ENCODE data around the gene COL4A1. TPM values are rescaled to one million over a fixed set of nuclear protein-coding genes. Genes with fewer than 3 reads are reported as not detected.

Gene COL4A1
- total RNA-seq, 1 donor, result 0.21 TPM

DNA sequence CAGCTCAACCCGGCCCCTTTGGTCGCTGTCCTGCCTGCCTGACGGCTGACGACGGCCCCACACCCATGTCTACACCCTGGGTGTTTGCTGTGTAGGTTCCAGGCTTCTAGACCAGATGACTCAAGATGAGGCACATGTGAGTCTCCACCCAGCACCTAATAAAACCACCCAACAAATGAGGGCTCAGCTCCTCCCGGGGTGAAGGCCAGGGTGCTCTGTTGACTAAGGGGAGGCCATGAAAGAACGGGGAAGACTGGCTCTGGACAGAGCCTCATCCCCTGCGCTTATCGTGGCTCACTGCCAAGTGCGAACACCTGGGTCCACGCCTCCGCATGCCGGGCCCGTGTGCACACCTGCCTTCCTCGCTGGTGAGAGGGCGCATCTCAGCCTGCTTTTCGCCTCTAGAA lies 39.7 kb upstream of the COL4A1 start:
- H3K4me1 ChIP-seq (ENCODE audit: insufficient read depth, low read length), result peaks cover 2% of the 10 kb centered on the region
- no peaks in the 10 kb centered on the region for H3K9me3 ChIP-seq (ENCODE audit: low read depth, low read length)
- no peaks in the 10 kb centered on the region for H3K27me3 ChIP-seq (ENCODE audit: insufficient read depth, low read length)
- H3K4me3 ChIP-seq (ENCODE audit: low read length), result no peak overlapping the region

DNA sequence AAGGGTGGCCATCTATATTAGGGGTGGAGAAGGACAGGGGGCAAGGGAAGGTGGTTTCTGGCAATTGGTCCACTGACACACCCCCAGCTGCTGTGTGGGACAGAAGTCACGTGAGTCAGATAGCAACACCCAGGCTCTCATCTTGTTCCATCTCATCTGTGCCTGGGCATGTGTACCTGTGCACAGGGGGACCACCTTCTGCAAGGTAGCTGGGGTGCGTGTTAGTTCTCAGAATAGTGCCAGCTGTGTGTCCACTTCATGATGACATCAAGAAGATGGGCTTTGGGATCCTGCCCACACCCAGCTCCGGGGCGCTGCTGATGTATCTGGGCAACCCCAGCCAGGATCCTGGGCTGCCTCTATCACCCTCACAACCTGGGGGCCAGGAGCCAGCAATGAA lies 38.7 kb upstream of the COL4A1 start:
- Histone ChIP-seq H3K4me1 (ENCODE audit: insufficient read depth, low read length) (peaks cover 12% of the 10 kb centered on the region), H3K27me3 (ENCODE audit: insufficient read depth, low read length) (no peaks in the 10 kb centered on the region), H3K4me3 (ENCODE audit: low read length) (no peak overlapping the region), H3K9me3 (ENCODE audit: low read depth, low read length) (no peaks in the 10 kb centered on the region)

DNA sequence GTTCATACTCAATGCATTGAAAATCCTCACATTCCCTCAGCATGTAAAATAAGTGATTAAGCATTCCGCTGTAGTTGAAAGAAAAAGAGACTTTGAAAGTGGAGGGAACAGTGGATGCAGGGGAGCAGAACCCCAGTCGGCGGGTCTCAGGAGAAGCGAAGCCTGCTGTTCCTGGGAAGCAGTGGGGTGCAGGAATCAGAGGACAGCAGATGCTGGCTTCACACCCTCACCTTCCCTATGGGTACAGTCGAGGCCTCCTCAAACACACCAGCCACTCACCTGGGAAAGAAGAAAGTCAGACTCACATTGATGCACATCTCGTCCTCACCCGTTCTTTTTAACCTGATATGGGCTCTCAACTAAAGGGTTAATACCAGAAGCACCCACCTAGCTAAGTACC lies 38.3 kb upstream of the COL4A1 start:
- no peaks in the 10 kb centered on the region for H3K27me3 ChIP-seq (ENCODE audit: insufficient read depth, low read length)
- H3K9me3 ChIP-seq (ENCODE audit: low read depth, low read length), result no peaks in the 10 kb centered on the region
- no peak overlapping the region for H3K4me3 ChIP-seq (ENCODE audit: low read length)
- H3K4me1 ChIP-seq (ENCODE audit: insufficient read depth, low read length), result peaks cover 16% of the 10 kb centered on the region

DNA sequence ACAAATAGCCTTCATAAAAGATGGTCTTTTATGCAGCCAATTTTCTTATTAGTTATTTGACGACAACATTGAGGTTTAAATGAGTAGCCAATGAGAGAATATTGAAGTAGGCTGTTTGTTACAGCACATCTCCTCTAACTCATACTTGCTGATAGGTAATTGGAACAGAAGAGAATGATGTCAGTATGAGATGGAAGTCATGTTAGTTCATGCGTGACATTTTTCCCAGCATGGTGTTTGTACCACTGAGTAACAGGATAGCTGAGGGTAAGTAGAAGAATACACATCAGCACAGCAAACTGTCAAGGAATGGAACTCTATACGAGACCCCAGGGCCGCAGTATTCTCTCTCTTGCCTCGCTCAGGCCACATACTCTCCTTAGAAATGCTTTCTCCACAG lies 37.4 kb upstream of the COL4A1 start:
- H3K4me3 ChIP-seq (ENCODE audit: low read length), result no peak overlapping the region
- H3K27me3 ChIP-seq (ENCODE audit: insufficient read depth, low read length), result no peaks in the 10 kb centered on the region
- H3K4me1 ChIP-seq (ENCODE audit: insufficient read depth, low read length), result peaks cover 20% of the 10 kb centered on the region
- no peaks in the 10 kb centered on the region for H3K9me3 ChIP-seq (ENCODE audit: low read depth, low read length)

DNA sequence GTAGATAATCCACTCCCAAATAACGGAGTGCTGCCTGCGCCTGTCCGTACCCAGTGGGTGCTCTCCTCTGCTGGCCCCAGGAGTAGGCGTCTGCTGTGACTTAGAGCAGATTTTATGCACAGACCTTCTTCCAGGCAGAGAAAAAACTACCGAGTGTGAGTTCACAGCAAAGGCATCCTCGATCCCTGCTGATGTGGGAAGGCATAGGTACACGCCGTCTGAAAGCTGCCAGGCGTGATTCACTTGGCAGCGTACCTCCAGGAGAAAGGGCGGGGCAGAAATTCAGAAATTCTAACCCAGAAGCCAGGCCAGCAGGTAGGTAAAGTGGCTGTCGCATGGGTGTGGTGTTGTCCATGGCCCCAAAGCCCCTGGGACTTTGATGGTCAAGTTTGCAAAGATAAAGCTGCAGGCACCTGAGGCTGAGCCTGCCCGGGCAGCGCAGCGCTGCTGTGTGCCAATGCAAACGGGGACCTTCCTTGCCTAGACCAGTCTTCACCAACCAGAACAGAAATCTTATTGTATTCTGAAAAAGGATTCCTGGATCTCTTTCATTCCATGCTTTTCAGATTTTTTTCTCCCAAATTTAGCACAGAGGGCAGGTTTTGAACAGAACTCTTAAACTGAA lies 36.4 kb upstream of the COL4A1 start:
- Histone ChIP-seq H3K27me3 (ENCODE audit: insufficient read depth, low read length) (no peaks in the 10 kb centered on the region), H3K4me3 (ENCODE audit: low read length) (no peak overlapping the region), H3K4me1 (ENCODE audit: insufficient read depth, low read length) (peaks cover 20% of the 10 kb centered on the region), H3K9me3 (ENCODE audit: low read depth, low read length) (no peaks in the 10 kb centered on the region)

DNA sequence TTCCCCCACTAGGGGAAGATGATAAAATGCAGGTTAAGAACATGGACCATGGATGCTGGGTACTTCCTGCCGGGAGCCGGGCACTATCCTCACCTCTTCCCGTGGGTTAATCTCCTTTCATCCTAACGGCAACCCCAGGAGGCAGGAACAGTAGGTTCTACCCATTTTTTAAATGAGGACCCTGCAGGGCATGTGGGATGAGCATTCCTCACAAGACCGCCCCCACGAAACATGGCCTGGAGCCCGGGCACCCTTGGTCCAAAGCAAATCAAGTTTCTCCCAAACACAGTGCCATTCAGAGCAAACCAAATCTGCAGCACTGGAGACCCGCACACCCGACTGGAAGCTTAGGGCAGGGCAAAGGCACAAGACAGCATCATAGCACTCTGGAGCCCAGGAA lies 35.5 kb upstream of the COL4A1 start:
- Histone ChIP-seq H3K9me3 (ENCODE audit: low read depth, low read length) (no peaks in the 10 kb centered on the region), H3K4me3 (ENCODE audit: low read length) (no peak overlapping the region), H3K4me1 (ENCODE audit: insufficient read depth, low read length) (peaks cover 20% of the 10 kb centered on the region), H3K27me3 (ENCODE audit: insufficient read depth, low read length) (no peaks in the 10 kb centered on the region)

DNA sequence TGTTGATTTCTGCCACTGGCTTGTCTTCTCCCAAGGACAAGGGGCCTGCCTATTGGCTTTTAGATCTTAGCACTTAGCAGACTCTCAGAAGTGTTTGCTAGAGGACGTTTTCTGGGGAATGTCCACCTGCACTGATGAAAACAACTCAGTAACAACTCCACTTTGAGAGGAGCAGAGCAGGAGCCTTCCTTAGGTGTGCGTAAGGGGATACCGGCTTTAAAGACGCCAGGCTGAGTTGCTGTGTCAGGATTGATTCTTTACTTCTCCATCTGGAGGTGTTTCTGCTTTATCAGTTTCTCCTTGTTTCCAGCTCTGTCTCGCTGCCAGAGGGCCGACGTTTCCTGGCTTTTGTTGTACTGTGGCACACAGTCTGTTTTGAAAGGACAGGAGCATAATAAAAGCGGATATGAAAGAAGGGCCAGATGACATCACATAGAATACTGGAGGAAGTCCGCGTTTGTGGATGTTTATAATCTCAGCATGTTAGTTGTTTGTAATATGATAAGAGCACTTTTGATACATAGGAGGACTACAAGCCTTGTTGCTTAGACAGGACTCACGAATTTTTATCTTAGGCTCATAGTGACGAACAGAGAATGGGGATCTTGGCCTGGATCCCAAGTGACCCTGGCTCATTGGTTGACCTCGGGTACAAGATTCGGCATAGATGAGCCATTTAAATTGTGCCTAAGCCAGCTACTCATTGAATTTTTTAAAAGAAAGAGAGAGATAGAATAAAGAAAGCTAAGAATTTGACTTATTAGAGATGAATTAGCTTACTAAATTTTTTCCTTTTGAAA lies 34.7 kb upstream of the COL4A1 start:
- no peak overlapping the region for H3K4me3 ChIP-seq (ENCODE audit: low read length)

DNA sequence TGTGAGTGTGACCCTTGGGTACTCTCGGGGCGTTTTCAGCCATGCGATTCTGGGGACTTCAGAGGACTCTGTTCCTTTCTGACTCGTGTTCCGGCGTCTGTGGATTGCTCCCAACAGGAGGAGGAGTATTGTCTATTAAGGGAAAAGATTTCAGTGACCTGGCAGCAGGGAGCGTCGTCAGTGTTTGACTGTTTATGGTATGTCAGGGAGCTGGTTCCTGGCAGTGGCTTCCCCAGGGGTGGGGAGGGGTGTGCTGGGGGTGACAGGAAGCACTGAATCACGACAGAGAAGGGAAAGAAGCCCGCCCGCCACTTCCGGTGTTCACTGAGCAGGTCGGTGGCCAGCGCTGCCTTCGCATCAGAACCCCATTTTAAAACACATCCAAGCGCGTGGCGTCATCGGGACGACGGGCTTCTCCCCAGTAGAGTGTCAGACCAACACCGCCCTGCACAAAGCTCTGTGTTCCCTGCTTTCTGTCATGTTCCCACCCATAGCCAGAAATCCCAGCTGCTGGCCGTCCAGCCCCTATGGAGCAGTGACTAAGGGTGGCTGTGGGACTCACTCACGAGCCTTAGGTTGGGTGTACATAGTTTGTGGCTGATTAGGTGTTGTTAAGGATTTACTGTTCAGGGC lies 34.0 kb upstream of the COL4A1 start:
- Histone ChIP-seq H3K4me3 (ENCODE audit: low read length) (no peak overlapping the region), H3K9me3 (ENCODE audit: low read depth, low read length) (no peaks in the 10 kb centered on the region), H3K27me3 (ENCODE audit: insufficient read depth, low read length) (no peaks in the 10 kb centered on the region)

More for the DNA sequence above, 34.7 kb upstream of the COL4A1 start:
- Histone ChIP-seq H3K9me3 (ENCODE audit: low read depth, low read length) (no peaks in the 10 kb centered on the region), H3K27me3 (ENCODE audit: insufficient read depth, low read length) (no peaks in the 10 kb centered on the region), H3K4me1 (ENCODE audit: insufficient read depth, low read length) (peaks cover 20% of the 10 kb centered on the region)

DNA sequence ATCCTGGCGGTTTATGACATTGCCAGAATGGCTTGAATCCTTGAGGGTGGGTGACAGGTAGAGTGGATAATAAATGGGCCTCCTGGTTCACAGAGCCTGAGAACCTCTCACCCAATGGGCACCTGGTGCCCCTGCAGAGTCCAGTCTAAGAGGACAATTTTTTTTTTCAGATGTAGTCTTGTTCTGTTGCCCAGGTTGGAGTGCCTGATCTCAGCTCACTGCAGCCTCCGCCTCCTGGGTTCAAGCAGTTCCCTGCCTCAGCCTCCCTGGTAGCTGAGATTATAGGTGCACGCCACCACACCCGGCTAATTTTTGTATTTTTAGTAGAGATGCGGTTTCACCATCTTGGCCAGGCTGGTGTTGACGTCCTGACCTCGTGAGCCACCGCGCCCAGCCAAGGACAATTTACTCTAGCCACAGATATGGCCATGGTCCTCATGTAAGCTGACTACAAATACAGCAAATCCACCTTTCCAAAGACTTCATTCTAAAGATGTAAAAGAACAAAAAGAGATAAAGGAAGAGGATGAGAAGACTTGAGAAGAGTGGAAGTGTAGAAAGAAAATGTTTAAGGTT lies 33.1 kb upstream of the COL4A1 start:
- H3K4me3 ChIP-seq (ENCODE audit: low read length), result no peak overlapping the region
- no peaks in the 10 kb centered on the region for H3K27me3 ChIP-seq (ENCODE audit: insufficient read depth, low read length)
- no peaks in the 10 kb centered on the region for H3K9me3 ChIP-seq (ENCODE audit: low read depth, low read length)
- H3K4me1 ChIP-seq (ENCODE audit: insufficient read depth, low read length), result peaks cover 20% of the 10 kb centered on the region

More for the DNA sequence above, 34.0 kb upstream of the COL4A1 start:
- H3K4me1 ChIP-seq (ENCODE audit: insufficient read depth, low read length), result peaks cover 20% of the 10 kb centered on the region

DNA sequence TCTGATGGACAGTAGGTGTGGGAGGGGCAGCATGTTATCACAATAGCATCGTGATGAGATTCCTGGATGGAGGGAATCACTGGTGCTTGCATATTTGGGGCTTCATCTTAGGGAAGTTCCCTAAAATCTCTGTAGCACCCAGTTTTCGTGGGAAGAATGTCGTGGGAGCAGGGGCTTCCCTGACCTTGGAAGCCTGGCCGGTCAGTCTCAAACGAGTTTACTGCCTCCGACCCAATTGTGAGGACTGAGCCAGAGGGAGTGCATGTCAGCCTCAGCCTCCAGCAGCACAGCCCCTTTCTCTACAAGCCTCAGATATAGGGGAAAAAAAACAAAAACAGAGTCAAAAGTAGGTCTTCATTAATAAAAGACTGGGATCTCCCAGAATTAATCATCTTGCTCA lies 32.3 kb upstream of the COL4A1 start:
- no peaks in the 10 kb centered on the region for H3K27me3 ChIP-seq (ENCODE audit: insufficient read depth, low read length)
- H3K4me3 ChIP-seq (ENCODE audit: low read length), result no peak overlapping the region
- peaks cover 20% of the 10 kb centered on the region for H3K4me1 ChIP-seq (ENCODE audit: insufficient read depth, low read length)
- H3K9me3 ChIP-seq (ENCODE audit: low read depth, low read length), result no peaks in the 10 kb centered on the region

DNA sequence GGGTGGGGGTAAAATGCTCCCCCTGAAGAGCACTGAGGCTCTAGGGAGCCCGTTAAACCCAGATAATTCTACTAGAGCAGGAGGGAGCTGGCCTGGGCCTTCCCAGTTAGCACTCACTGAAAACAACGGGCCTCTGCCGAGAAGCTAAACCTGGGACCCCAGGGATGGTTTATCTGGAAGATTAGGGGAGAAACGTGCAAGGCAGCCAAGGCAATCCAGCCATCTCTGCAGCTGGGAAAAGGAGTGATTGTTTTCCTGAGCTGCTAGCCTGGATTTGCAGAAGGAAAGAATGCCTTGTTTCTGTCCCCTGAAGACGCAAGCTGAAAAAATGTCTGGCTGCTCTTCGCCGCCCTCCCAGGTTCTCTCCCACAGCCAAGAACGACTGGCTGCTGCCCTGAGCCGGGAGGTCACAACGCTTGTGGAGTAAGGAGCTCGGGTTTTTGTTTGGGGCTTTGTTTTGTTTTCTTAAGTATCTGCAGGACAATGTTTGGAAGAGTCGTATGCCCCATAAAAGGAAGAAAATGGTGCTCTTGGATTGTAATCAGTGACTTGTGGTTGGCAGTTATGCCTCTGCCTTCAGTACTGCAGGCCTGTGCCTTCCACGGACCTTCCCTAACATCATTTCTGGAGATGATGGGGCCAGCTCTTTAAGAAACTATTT lies 31.6 kb upstream of the COL4A1 start:
- no peaks in the 10 kb centered on the region for H3K9me3 ChIP-seq (ENCODE audit: low read depth, low read length)
- H3K4me3 ChIP-seq (ENCODE audit: low read length), result no peak overlapping the region

DNA sequence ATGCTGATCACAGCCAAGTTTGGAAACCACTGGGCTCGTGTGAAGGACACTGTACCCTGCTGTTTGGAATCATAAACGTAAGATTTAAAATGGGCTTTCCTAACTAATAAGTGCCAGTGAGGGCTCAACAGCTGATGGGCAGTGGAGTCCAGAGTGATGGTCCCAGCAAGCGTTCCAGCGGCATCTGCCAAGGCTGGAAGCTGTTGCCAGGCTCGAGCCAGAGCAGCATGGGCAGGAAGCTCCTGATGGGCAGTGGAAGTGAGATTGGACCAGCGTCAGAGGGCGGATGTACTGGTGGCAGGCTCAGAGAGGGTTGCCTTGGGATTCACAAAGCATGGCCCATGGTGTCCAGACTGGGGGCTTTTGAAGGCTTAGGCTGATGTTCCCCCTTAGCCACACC lies 30.3 kb upstream of the COL4A1 start:
- H3K4me1 ChIP-seq (ENCODE audit: insufficient read depth, low read length), result peaks cover 20% of the 10 kb centered on the region
- H3K27me3 ChIP-seq (ENCODE audit: insufficient read depth, low read length), result peaks cover 3% of the 10 kb centered on the region
- H3K4me3 ChIP-seq (ENCODE audit: low read length), result no peak overlapping the region
- H3K9me3 ChIP-seq (ENCODE audit: low read depth, low read length), result no peaks in the 10 kb centered on the region

More for the DNA sequence above, 31.6 kb upstream of the COL4A1 start:
- Histone ChIP-seq H3K27me3 (ENCODE audit: insufficient read depth, low read length) (no peaks in the 10 kb centered on the region), H3K4me1 (ENCODE audit: insufficient read depth, low read length) (peaks cover 20% of the 10 kb centered on the region)

DNA sequence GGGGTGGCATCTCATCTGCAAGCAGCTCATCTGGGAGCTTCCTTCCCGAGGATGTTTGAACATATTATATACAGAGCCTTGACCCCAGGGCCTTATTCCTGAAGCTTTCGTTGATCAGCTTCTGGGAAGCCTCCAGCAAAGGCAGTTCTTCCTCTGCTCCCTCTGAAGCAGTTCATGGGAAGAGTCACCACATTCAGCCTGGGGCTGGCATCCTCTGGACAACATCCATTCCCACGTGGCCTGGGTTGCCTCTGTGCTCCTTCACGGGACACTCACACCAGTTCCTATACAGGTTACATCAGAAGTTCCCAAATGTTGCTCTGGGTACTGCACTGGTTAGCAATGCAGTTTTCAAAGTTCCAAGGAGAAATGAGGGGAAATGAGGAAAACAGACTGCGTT lies 29.7 kb upstream of the COL4A1 start:
- Histone ChIP-seq H3K27me3 (ENCODE audit: insufficient read depth, low read length) (peaks cover 3% of the 10 kb centered on the region), H3K4me1 (ENCODE audit: insufficient read depth, low read length) (peaks cover 17% of the 10 kb centered on the region), H3K4me3 (ENCODE audit: low read length) (no peak overlapping the region), H3K9me3 (ENCODE audit: low read depth, low read length) (no peaks in the 10 kb centered on the region)

DNA sequence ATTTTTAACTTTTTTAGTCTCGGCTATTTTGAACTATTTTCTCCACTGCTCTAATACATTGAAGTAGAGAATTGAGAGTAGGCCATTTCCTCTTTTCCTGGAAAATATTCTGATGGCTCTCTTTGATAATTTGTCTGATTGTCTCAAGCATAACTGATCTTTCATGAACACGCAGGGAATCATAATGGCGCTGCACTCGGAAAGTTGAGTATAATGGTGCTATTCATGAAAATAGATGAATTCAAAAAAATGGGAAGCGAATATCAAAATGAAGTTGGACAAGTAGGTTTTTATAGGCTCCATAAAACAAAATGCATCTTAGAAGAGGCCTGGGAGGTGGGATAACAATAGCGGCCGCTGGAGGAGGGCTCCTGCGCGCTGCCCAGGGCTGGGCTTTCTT lies 29.2 kb upstream of the COL4A1 start:
- H3K27me3 ChIP-seq (ENCODE audit: insufficient read depth, low read length), result peaks cover 3% of the 10 kb centered on the region

More for the DNA sequence above, 29.2 kb upstream of the COL4A1 start:
- Histone ChIP-seq H3K9me3 (ENCODE audit: low read depth, low read length) (no peaks in the 10 kb centered on the region), H3K4me3 (ENCODE audit: low read length) (no peak overlapping the region), H3K4me1 (ENCODE audit: insufficient read depth, low read length) (peaks cover 12% of the 10 kb centered on the region)

Measured in mononuclear cell (primary cell).